ENCODE results near the gene SORCS2.

Gene SORCS2

DNA sequence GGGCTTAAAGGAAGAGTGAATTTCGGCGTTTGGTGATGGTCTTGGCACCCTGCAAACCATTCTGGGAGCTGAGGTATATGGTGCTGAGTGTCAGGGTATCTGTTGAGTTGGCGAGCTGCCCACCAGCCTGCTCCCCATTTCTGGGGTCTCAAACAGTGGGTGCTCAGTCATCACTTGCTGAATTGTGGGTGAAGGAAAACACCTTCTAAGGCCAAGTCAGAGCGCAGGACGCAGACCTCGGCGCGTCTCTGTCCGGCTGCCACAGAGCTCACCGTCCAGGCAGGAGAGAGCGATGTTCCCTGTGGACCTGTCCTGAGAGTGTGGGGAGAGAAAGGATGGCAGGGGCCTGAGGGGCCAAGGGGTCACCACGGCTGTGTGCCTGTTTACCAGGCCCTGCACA, 111.2 kb downstream of the SORCS2 start:
- peaks cover 23% of the 10 kb centered on the region for H3K27me3 ChIP-seq (ENCODE audit: insufficient read depth, low read length)
- H3K36me3 ChIP-seq (ENCODE audit: insufficient read depth, low read length) = no peaks in the 10 kb centered on the region
- no peaks in the 10 kb centered on the region for H3K9me3 ChIP-seq (ENCODE audit: low read length)
- H3K4me3 ChIP-seq (ENCODE audit: low read length) = no peak overlapping the region
- no peak overlapping the region for H2AFZ ChIP-seq (ENCODE audit: low read depth, low read length)
- no peaks in the 10 kb centered on the region for H3K4me1 ChIP-seq (ENCODE audit: insufficient read depth, low read length)

DNA sequence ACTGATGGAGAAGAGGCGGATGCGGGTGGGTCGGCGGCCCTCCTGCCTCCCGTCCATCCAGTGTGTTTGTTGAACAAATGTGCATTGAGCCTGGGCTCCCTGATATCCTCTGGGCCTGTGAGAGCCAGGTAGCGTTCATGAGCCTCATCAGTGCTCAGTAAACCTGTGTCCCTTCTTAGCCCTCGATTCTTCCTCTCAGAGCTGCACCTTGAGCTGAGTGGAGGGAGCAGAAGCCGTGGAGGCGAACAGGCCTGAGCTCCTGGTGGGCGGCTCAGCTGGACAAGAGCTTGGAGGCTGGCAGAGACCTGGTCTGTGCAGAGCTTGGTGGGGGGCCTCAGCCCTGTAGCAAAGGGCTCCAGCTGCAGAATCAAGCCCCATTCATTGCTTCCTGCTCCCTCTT, 112.1 kb downstream of the SORCS2 start:
- Histone ChIP-seq H3K36me3 (ENCODE audit: insufficient read depth, low read length) (no peaks in the 10 kb centered on the region), H3K4me1 (ENCODE audit: insufficient read depth, low read length) (no peaks in the 10 kb centered on the region), H2AFZ (ENCODE audit: low read depth, low read length) (no peak overlapping the region), H3K27me3 (ENCODE audit: insufficient read depth, low read length) (peaks cover 27% of the 10 kb centered on the region), H3K9me3 (ENCODE audit: low read length) (no peaks in the 10 kb centered on the region), H3K4me3 (ENCODE audit: low read length) (no peak overlapping the region)

DNA sequence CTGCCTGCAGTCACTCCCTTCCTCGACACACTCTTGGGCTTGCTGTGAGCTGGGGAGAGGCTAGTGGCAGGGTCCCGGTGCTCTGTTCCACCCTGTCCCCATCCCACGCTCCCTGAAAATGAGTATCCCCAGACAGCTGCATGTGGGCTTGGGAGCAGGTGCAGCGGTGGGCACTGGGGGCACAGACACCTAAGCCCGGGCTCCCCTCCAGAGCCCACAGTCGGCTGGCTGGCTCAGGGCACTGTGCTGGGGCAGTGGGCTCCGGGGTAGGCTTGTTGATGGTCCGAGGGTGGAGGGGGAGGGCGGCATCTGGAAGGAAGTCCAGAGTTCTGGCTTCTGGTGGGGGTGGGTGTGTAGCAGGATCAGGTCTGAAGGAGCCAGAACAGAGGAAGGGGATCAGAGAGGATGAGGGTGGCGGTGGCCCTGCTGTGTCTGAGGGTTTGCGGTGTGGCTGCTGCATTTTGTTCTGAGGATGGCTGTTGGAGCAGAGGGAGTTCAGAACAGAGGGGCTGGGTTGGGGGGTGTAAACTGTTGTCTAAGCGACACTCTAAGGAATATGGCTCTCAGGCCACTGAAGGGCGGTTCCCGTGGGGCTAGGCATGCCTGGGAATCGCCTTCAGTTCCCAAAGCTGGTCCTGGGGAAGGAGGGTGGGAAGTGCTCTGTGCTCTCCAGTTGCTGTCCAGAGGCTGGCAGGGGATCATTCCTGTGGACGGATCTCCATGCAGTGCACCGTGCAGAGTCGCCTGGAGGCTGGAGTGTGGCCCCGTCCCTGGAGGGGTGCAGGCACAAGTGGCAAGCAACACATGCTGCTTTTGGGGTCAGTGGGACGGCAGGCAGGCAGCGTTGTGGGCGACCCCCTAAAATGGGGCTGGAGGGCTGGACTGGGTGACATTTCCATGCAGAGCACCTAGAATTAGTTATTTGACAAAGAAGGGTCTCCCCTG, 114.0 kb downstream of the SORCS2 start:
- H2AFZ ChIP-seq (ENCODE audit: low read depth, low read length) = no peak overlapping the region
- no peaks in the 10 kb centered on the region for H3K9me3 ChIP-seq (ENCODE audit: low read length)
- H3K27me3 ChIP-seq (ENCODE audit: insufficient read depth, low read length) = peaks cover 27% of the 10 kb centered on the region
- no peaks in the 10 kb centered on the region for H3K4me1 ChIP-seq (ENCODE audit: insufficient read depth, low read length)
- no peak overlapping the region for H3K4me3 ChIP-seq (ENCODE audit: low read length)
- no peaks in the 10 kb centered on the region for H3K36me3 ChIP-seq (ENCODE audit: insufficient read depth, low read length)

DNA sequence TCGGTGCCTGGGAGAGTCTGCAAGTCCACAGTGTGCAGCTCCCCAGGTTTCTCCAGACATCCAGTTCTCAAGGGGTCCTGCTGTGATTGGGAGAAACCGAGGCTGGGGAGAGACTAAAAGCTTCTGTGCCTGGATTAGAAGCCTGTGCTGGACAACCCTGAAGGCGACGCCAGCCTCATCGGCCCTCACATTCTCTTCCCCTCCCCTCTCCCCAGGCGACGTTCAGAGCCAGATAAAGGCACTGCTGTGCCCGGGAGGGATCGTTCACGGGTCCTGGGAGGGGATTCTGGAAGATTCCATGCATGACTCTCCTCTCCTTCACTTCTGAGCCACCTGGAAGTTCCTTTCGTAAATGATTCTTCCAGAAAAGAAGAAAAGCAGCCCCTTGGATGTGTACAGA, 114.6 kb downstream of the SORCS2 start:
- Histone ChIP-seq H3K36me3 (ENCODE audit: insufficient read depth, low read length) (no peaks in the 10 kb centered on the region), H3K4me3 (ENCODE audit: low read length) (no peak overlapping the region), H3K27me3 (ENCODE audit: insufficient read depth, low read length) (peaks cover 27% of the 10 kb centered on the region), H3K9me3 (ENCODE audit: low read length) (no peaks in the 10 kb centered on the region), H2AFZ (ENCODE audit: low read depth, low read length) (no peak overlapping the region), H3K4me1 (ENCODE audit: insufficient read depth, low read length) (no peaks in the 10 kb centered on the region)

DNA sequence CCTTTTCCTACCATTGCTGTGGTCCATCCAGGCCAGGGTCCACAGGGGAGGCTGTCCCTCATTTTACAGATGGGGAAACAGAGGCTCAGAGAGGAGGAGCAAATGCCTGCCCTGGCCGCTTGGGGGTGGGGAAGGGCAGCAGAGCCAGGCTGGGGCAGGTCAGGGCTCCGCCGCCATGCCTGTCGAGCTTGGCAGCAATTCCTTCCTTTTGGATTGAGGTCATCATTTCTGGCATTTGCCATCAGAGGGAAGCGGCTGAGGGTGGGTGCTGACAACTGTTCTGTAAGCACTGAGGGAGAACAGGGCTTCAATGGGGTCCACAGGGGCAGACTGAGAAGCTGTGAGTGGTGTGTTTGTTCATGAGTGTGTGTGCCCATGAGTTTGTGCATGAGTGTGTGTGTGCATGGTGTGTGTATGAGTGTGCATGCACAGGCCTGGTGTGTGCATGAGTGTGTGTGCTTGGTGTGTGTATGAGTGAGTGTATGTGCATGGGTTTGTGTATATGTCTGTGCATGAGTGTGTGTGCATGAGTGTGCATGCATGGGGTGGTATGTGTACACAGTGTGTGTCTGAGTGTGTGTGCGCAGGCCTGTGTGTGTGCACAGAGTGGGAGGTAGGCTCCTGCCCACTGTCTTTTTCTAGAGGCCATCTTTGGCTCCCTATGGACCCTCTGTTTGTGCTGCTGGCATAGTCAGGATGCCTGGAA, 115.2 kb downstream of the SORCS2 start:
- no peak overlapping the region for H3K4me3 ChIP-seq (ENCODE audit: low read length)
- no peaks in the 10 kb centered on the region for H3K9me3 ChIP-seq (ENCODE audit: low read length)
- no peak overlapping the region for H2AFZ ChIP-seq (ENCODE audit: low read depth, low read length)
- no peaks in the 10 kb centered on the region for H3K4me1 ChIP-seq (ENCODE audit: insufficient read depth, low read length)
- H3K36me3 ChIP-seq (ENCODE audit: insufficient read depth, low read length) = no peaks in the 10 kb centered on the region
- H3K27me3 ChIP-seq (ENCODE audit: insufficient read depth, low read length) = peaks cover 27% of the 10 kb centered on the region

DNA sequence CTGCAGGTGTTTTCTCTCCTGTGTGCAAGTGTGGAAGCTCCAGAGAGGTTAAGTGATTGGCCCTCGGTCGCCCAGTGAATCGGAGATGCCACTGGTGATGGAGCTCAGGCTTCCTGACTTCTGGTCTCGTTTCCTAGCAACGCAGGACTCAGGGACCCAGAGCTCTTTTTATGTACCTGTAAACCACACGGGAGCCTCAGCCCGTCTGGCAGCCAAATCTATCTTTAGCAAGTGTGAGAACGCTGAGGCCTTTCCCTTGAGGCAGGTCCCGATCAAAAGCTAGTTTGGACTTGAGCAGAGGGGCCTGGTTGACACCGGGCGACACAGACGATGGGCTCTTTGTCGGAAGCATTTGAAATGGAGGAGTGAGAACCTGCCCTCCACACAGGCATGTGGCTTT, 116.8 kb downstream of the SORCS2 start:
- Histone ChIP-seq H2AFZ (ENCODE audit: low read depth, low read length) (no peak overlapping the region), H3K36me3 (ENCODE audit: insufficient read depth, low read length) (no peaks in the 10 kb centered on the region), H3K4me1 (ENCODE audit: insufficient read depth, low read length) (no peaks in the 10 kb centered on the region), H3K27me3 (ENCODE audit: insufficient read depth, low read length) (peaks cover 19% of the 10 kb centered on the region), H3K4me3 (ENCODE audit: low read length) (no peak overlapping the region), H3K9me3 (ENCODE audit: low read length) (no peaks in the 10 kb centered on the region)

DNA sequence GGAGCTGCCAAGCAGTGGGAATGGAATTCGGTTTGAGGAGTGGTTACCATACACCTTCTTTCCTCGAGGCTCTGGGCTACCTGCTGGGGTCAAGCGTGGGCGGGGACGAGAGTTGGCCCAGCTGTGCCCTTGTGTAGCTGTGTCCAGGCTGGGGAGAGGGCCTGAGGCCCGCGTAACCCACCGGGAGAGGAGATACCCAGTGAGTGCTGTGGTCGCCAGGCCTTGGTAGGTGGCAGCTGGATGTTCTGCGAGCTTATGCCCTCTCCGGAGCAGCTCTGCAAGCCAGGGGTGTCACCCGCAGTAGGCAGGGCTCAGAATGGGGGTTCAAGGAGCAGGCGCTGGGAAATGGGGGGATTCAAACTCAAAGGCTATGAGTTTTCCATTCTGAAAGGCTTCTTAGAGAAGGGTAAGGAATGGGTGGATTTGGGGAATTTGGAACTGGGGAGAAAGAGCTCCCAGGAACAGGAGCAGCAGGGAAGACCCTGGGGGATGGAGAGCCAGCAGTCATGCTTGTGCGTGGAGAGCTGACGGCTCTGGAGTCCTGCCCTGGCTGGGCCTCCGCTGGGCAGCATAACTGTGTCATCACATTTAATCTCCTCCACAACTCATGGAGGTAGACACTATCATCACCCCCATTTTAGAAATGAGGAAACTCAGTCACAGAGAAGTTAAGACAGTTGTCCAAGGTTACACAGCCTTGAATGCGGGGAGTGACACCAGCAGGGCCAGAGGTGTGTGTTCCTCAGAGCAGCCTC, 117.5 kb downstream of the SORCS2 start:
- no peaks in the 10 kb centered on the region for H3K9me3 ChIP-seq (ENCODE audit: low read length)
- H3K4me1 ChIP-seq (ENCODE audit: insufficient read depth, low read length) = no peaks in the 10 kb centered on the region
- H3K36me3 ChIP-seq (ENCODE audit: insufficient read depth, low read length) = no peaks in the 10 kb centered on the region
- H2AFZ ChIP-seq (ENCODE audit: low read depth, low read length) = no peak overlapping the region
- H3K4me3 ChIP-seq (ENCODE audit: low read length) = no peak overlapping the region
- H3K27me3 ChIP-seq (ENCODE audit: insufficient read depth, low read length) = peaks cover 16% of the 10 kb centered on the region

DNA sequence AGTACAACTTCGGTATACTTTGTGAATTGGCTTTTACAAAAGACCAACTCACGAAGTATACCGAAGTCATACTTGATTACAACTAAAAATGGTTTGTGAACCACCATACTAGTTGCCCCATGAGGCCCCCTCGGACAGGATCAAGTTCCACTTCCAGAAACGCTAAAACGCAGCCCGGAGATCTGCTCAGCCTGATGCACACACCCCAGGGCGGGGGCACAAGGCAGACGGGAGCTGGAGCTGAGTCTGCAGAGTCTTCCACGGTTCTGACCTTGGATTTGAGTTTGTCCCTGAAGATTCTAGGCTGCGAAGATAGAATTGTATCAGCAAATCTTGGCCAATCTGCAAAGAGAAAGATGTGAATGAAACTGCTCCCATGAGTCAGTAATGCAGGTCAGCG, 118.1 kb downstream of the SORCS2 start:
- Histone ChIP-seq H3K9me3 (ENCODE audit: low read length) (no peaks in the 10 kb centered on the region), H3K4me3 (ENCODE audit: low read length) (no peak overlapping the region), H2AFZ (ENCODE audit: low read depth, low read length) (no peak overlapping the region), H3K4me1 (ENCODE audit: insufficient read depth, low read length) (no peaks in the 10 kb centered on the region), H3K27me3 (ENCODE audit: insufficient read depth, low read length) (peaks cover 16% of the 10 kb centered on the region), H3K36me3 (ENCODE audit: insufficient read depth, low read length) (no peaks in the 10 kb centered on the region)

DNA sequence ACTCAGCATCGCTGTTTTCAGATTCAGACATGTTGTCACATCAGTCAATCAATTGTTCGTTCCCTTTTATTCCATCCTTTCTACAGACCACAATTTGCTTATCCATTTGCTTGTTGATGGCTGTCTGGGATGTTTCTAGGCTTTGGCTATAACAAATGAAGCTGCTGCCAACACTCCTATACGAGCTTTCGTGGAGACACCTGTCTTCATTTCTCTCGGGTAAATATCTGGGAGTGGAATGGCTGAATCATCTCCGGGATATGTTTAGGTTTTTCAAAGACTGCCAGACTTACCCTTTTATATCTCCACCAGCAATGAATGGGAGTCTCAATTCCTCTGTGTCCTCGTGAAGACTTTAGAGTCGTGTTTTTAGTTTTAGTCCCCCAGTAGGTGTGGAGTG, 118.9 kb downstream of the SORCS2 start:
- no peaks in the 10 kb centered on the region for H3K36me3 ChIP-seq (ENCODE audit: insufficient read depth, low read length)
- no peak overlapping the region for H3K4me3 ChIP-seq (ENCODE audit: low read length)
- no peak overlapping the region for H2AFZ ChIP-seq (ENCODE audit: low read depth, low read length)
- no peaks in the 10 kb centered on the region for H3K4me1 ChIP-seq (ENCODE audit: insufficient read depth, low read length)
- H3K9me3 ChIP-seq (ENCODE audit: low read length) = no peaks in the 10 kb centered on the region
- peaks cover 16% of the 10 kb centered on the region for H3K27me3 ChIP-seq (ENCODE audit: insufficient read depth, low read length)

DNA sequence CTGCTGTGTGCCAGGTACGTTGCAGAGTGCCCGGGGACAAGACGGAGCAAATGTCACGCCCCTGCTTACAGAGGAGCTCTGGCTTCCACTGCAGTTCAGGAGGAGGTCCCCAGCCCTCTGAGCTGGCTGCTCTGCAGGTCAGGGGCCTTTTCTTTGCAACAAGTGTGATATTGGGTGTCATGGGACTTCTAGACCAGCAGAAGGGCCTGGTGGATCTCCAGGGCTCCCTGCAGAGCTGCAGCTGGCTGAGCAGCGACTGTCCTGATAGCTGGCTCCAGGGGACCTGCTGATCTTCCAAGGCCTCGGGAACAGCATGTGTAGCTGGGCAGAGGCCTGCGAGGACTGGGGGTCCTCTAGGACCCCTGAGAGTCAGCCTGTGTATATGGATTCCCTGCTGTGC, 120.4 kb downstream of the SORCS2 start:
- Histone ChIP-seq H3K27me3 (ENCODE audit: insufficient read depth, low read length) (peaks cover 7% of the 10 kb centered on the region), H3K4me3 (ENCODE audit: low read length) (no peak overlapping the region), H3K4me1 (ENCODE audit: insufficient read depth, low read length) (no peaks in the 10 kb centered on the region), H2AFZ (ENCODE audit: low read depth, low read length) (no peak overlapping the region), H3K9me3 (ENCODE audit: low read length) (no peaks in the 10 kb centered on the region), H3K36me3 (ENCODE audit: insufficient read depth, low read length) (no peaks in the 10 kb centered on the region)

DNA sequence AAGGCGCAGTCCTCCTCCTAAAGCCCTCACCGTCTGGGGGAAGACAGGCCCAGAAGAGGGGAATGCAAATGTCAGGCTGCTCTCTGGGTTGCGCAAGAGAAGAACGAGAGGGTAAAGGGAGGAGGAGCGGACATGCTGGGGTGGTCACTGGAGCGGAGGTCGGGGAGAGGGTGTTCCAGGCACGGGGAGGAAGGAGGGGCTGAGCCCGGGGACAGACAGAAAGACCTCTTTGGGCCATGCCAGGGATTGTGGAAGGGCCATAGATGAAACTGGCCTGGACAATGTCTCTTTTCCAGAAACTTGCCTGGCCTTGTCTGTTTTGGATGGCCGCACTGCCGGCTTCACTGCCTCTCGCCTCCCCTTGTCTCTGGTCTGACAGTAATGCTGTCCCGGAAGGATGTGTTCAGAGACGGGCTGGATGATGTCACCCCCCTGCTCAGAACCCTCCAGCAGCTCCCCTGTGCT, 121.0 kb downstream of the SORCS2 start:
- Histone ChIP-seq H3K9me3 (ENCODE audit: low read length) (no peaks in the 10 kb centered on the region), H3K4me1 (ENCODE audit: insufficient read depth, low read length) (no peaks in the 10 kb centered on the region), H3K4me3 (ENCODE audit: low read length) (no peak overlapping the region), H3K27me3 (ENCODE audit: insufficient read depth, low read length) (peaks cover 5% of the 10 kb centered on the region), H3K36me3 (ENCODE audit: insufficient read depth, low read length) (no peaks in the 10 kb centered on the region), H2AFZ (ENCODE audit: low read depth, low read length) (no peak overlapping the region)

DNA sequence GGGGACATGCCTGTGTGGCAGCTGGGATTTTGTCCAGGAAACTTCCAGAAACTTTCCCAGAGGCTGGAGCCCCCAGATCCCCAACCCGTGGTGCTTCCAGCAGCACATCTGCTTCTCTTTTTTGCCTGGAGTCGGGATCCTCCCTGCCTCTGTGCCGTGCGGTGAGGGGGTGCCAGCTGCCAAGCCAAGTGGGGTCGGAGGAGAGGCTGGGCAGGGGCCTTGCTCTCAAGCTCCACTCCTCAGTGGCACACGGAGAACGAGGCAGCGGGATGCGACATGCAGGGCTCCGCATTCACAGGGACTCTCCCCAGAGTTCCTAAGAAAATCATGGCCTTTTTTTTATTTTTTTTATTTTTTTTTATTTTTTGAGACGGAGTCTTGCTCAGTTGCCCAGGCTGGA, 121.7 kb downstream of the SORCS2 start:
- Histone ChIP-seq H3K36me3 (ENCODE audit: insufficient read depth, low read length) (no peaks in the 10 kb centered on the region), H3K4me3 (ENCODE audit: low read length) (no peak overlapping the region), H3K27me3 (ENCODE audit: insufficient read depth, low read length) (no peaks in the 10 kb centered on the region), H2AFZ (ENCODE audit: low read depth, low read length) (no peak overlapping the region), H3K4me1 (ENCODE audit: insufficient read depth, low read length) (no peaks in the 10 kb centered on the region), H3K9me3 (ENCODE audit: low read length) (no peaks in the 10 kb centered on the region)

DNA sequence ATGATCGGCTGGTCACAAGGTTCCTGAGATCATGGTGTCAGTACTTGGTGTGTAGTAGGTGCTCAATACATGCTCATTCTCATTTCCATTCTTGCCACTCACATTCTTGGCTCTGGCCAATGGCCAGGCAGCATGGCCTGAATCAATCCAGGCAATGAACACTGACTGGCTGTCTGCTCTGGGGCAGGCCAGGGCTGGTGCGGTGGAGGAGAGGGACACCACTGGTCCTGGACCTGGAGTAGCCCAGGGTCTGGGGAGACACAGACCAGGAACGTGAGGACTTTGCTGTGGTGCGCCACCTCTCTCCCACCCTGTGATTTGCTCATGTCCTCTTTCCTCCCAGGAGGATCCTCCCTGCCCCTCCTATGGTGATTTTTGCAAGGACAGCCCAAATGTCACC, 122.9 kb downstream of the SORCS2 start:
- Histone ChIP-seq H3K4me1 (ENCODE audit: insufficient read depth, low read length) (no peaks in the 10 kb centered on the region), H3K9me3 (ENCODE audit: low read length) (no peaks in the 10 kb centered on the region), H3K27me3 (ENCODE audit: insufficient read depth, low read length) (no peaks in the 10 kb centered on the region), H3K4me3 (ENCODE audit: low read length) (no peak overlapping the region), H2AFZ (ENCODE audit: low read depth, low read length) (no peak overlapping the region), H3K36me3 (ENCODE audit: insufficient read depth, low read length) (no peaks in the 10 kb centered on the region)
